NB4 (cell line): ENCODE measurements around the gene ZSCAN20.

Experiments
- MYC ChIP-seq: IDR thresholded peaks from 2 replicates; pipeline ENCODE4 v1.6.1; 2011; ENCODE audit warnings: low read depth, low read length
- POLR2A ChIP-seq: IDR thresholded peaks from 2 replicates; pipeline ENCODE4 v1.6.1; 2011; ENCODE audit warnings: mild to moderate bottlenecking; ENCODE audit not compliant: insufficient read length; ENCODE audit errors: extremely low read depth
- TF ChIP-seq, protein P1 (sequence below): IDR thresholded peaks from one replicate; pipeline ENCODE4 v1.5.1; 2012; ENCODE audit warnings: low read depth, low read length
- TF ChIP-seq, protein P2 (sequence below): IDR thresholded peaks from 2 replicates; pipeline ENCODE4 v1.6.1; 2011; ENCODE audit warnings: low read depth, low read length

DNA sequence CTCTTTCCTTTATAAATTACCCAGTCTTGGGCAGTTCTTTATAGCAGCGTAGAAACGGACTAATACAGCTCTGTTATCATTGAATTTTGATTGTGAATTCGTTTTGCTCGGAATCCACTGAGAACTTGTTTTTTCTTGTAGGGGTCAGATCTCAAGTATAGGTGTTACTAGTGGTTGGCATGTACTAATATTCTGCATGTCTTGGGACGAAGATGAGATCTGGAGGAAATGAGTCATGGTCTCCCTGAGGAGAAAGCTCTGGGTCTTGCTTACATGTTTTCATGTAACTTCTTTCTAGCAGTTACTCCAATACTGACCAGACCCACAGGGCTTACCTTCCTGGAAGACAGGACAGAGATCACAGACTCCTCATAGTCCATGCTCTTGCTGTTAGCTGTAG, 30.3 kb downstream of the ZSCAN20 start:
- TF ChIP-seq, protein P1, sequence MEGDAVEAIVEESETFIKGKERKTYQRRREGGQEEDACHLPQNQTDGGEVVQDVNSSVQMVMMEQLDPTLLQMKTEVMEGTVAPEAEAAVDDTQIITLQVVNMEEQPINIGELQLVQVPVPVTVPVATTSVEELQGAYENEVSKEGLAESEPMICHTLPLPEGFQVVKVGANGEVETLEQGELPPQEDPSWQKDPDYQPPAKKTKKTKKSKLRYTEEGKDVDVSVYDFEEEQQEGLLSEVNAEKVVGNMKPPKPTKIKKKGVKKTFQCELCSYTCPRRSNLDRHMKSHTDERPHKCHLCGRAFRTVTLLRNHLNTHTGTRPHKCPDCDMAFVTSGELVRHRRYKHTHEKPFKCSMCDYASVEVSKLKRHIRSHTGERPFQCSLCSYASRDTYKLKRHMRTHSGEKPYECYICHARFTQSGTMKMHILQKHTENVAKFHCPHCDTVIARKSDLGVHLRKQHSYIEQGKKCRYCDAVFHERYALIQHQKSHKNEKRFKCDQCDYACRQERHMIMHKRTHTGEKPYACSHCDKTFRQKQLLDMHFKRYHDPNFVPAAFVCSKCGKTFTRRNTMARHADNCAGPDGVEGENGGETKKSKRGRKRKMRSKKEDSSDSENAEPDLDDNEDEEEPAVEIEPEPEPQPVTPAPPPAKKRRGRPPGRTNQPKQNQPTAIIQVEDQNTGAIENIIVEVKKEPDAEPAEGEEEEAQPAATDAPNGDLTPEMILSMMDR = no peak
- TF ChIP-seq MYC (no peak), POLR2A (no peak)
- TF ChIP-seq, protein P2, sequence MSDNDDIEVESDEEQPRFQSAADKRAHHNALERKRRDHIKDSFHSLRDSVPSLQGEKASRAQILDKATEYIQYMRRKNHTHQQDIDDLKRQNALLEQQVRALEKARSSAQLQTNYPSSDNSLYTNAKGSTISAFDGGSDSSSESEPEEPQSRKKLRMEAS = no peak
